LNCAP (cell line): ENCODE results near the gene PPRC1.

Experiments used
- CTCF ChIP-seq: fragments of 450-650 bp; IDR thresholded peaks from 2 replicates; pipeline ENCODE4 v1.5.1; 2017; ENCODE audit warnings: mild to moderate bottlenecking

Gene PPRC1

DNA sequence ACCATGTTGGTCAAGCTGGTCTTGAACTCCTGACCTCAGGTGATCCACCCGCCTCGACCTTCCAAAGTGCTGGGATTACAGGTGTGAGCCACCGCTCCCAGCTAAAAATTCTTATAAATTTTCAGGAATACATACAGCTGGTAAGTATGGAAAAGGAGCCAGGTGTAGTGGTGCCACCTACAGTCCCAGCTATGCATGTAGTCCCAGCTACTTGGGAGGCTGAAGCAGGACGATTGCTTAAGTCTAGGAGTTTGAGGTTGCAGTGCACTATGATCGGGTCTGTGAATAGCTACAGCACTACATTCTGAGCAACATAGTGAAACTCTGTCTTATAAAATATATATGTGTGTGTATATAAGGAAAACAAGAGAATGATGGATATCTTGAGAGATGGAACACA lies 31.7 kb upstream of the PPRC1 start:
- no peak; the same call in 1 of the 2 replicates for TF ChIP-seq CTCF

DNA sequence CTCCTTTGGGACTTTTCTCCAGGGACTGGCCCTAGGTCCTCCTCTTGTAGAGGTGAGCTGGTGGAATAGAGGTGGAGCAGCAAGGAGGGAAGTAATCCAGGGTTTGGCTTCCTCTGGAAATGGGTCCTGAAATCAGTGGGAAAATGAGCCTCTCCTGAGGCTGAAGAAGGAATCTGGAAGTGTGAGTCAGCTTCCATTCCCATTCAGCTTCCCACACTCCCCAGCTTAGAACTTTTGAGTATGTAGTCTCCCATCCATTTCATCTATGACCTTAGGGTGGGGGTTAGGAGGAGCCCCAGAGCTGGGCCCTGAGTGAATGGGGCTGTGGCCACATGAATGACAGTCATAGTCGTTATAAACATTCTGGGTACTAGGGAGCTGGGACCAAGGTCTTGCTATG lies 30.4 kb upstream of the PPRC1 start:
- no peak for TF ChIP-seq CTCF

DNA sequence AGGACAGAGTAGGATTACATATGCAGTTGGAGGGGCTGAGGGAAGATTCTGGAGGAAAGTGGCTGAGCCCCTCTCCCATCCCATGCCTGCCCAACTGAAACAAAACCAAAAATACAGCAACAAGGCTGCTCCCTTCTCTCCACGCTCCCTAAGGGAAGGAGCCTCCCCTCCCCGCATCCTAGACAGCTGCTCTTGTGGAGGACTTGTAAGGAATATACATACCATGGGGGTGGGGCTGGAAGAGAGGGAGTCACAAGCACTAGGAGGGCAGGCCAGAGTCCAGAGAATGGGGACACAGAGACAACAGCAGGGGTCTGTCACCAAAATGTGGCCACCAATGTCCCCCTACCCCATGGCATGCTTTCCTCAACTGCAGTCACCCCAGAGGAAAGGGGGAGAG lies 25.8 kb upstream of the PPRC1 start:
- TF ChIP-seq CTCF: no peak

GRCh38 chr10:102109166-102110116 lies 23.4 kb upstream of the PPRC1 start:
- TF ChIP-seq CTCF: no peak

- no peak for TF ChIP-seq CTCF
These were observed 21.6 kb upstream of the PPRC1 start for GRCh38 chr10:102111276-102111675.

GRCh38 chr10:102112210-102112817 lies 20.5 kb upstream of the PPRC1 start:
- no peak for TF ChIP-seq CTCF

GRCh38 chr10:102113261-102113955 lies 19.4 kb upstream of the PPRC1 start:
- no peak for TF ChIP-seq CTCF
